Measurements from ENCODE around the gene ZC3H18.

Gene ZC3H18

DNA sequence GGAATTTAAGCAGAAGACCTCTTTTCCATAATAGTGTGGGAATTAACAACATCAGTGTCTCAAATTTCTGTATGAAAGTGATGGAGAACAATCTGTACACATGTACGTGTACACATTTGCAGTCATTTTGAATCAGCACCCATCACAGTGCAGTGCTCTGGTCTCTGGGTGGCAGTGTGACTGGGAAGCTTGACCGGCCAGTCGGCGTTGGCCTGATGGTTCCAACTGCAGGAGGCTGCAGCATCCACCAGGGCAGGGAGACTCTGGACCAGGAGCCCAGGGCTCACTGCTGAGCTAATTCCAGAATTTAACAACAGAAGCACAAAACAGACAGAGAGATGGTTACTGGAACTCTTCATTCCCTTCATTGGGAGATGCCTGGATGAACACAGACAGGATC lies 17.9 kb downstream of the ZC3H18 start:
- CTCF ChIA-PET = interaction anchor here (1.6 kb wide), 1 partner anchor 17 kb away, joined by 3 read pairs; no protein-coding TSS in a partner anchor
- no peak overlapping the region for H3K4me3 ChIP-seq (ENCODE audit: low read depth, low read length)
- no peak for DNase-seq (ENCODE audit: low read depth, low spot score)
- TF ChIP-seq, protein P1, sequence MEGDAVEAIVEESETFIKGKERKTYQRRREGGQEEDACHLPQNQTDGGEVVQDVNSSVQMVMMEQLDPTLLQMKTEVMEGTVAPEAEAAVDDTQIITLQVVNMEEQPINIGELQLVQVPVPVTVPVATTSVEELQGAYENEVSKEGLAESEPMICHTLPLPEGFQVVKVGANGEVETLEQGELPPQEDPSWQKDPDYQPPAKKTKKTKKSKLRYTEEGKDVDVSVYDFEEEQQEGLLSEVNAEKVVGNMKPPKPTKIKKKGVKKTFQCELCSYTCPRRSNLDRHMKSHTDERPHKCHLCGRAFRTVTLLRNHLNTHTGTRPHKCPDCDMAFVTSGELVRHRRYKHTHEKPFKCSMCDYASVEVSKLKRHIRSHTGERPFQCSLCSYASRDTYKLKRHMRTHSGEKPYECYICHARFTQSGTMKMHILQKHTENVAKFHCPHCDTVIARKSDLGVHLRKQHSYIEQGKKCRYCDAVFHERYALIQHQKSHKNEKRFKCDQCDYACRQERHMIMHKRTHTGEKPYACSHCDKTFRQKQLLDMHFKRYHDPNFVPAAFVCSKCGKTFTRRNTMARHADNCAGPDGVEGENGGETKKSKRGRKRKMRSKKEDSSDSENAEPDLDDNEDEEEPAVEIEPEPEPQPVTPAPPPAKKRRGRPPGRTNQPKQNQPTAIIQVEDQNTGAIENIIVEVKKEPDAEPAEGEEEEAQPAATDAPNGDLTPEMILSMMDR (IDR thresholded peaks at IDR 0.05; ENCODE audit: insufficient read depth, low read length, missing control alignments) = no peak
- POLR2A ChIA-PET = no interaction called here

DNA sequence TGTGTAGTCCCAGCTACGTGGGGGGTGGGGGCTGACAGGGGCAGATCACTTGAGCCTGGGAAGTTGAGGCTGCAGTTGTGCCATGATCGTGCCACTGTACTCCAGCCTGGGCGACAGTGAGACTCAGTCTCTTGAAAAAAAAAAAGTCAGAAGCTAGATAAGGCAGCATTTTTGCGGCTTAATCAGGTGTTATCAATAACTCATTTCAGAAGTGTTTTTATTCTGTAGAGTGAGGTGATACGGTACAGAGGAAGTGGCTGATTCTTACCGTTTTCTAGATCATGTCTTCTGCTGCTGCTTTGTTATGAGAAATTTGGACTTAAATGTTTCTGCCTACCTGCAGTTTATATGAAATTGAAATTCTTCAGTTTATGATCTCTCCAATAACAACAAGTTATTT lies 18.6 kb downstream of the ZC3H18 start:
- DNase-seq (ENCODE audit: low read depth, low spot score) = no peak
- H3K4me3 ChIP-seq (ENCODE audit: low read depth, low read length) = no peak overlapping the region
- TF ChIP-seq, protein P1 (IDR thresholded peaks at IDR 0.05; ENCODE audit: insufficient read depth, low read length, missing control alignments) = no peak
- CTCF ChIA-PET = interaction anchor here (1.6 kb wide), 1 partner anchor 18 kb away, joined by 3 read pairs; no protein-coding TSS in a partner anchor
- POLR2A ChIA-PET = no interaction called here

DNA sequence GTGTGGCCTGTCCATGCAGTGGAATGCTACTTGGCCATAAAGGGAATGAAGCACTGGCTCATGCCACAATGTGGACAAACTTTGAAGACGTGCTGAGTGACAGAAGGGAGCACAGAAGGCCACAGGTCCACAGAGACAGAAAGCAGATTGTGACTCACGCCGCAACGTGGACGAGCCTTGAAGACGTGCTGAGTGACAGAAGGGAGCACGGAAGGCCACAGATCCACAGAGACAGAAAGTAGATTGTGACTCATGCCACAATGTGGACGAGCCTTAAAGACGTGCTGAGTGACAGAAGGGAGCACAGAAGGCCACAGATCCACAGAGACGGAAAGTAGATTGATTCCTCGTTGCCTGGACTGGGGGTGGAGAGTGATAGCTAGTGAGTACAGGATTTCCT lies 19.2 kb downstream of the ZC3H18 start:
- TF ChIP-seq, protein P1 (IDR thresholded peaks at IDR 0.05; ENCODE audit: insufficient read depth, low read length, missing control alignments) = no peak
- ChIA-PET CTCF (no interaction called here), POLR2A (no interaction called here)
- DNase-seq (ENCODE audit: low read depth, low spot score) = no peak
- no peak overlapping the region for H3K4me3 ChIP-seq (ENCODE audit: low read depth, low read length)

DNA sequence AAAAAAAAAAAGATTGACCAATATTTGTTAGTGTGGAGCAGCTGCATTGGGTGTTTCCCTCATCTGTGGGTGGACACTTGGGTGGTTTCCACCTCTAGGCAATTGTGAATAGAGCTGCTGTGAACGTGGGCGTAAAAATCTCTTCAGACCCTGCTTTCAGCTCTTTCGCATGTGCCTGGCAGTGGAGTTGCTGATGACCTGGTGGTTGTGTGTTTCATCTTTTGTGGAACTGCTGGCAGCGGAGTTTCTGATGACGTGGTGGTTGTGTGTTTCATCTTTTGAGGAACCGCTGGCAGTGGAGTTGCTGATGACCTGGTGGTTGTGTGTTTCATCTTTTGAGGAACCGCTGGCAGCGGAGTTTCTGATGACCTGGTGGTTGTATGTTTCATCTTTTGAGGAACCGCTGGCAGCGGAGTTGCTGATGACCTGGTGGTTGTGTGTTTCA lies 21.4 kb downstream of the ZC3H18 start:
- TF ChIP-seq, protein P1 (IDR thresholded peaks at IDR 0.05; ENCODE audit: insufficient read depth, low read length, missing control alignments) = no peak
- POLR2A ChIA-PET = no interaction called here
- no peak overlapping the region for H3K4me3 ChIP-seq (ENCODE audit: low read depth, low read length)
- no peak for DNase-seq (ENCODE audit: low read depth, low spot score)
- CTCF ChIA-PET = no interaction called here

DNA sequence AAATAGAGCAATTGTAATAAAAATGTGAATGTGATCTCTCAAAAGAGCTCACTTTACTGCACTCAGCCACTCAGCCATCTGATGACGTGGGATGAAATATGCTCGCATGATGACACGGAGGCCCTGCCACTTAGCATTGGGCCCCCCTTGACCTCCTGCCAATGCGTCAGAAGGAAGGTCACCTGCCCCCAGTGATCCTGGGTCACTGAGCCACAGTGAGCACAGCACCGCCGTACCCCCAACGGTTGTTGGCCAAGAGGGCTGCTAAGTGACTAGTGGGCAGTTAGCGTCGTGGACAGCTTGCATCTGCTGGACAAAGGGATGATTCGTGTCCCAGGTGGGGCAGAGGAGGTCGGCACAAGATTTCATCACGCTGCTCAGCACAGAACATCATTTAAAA lies 22.9 kb downstream of the ZC3H18 start:
- ChIA-PET CTCF (interaction anchor here (0.8 to 0.9 kb wide), 2 partner anchors 9 to 23 kb away, joined by 3 read pairs; partner anchors contain the start of gene ZC3H18), POLR2A (no interaction called here)
- H3K4me3 ChIP-seq (ENCODE audit: low read depth, low read length) = no peak overlapping the region
- TF ChIP-seq, protein P1 (IDR thresholded peaks at IDR 0.05; ENCODE audit: insufficient read depth, low read length, missing control alignments) = no peak
- no peak for DNase-seq (ENCODE audit: low read depth, low spot score)

DNA sequence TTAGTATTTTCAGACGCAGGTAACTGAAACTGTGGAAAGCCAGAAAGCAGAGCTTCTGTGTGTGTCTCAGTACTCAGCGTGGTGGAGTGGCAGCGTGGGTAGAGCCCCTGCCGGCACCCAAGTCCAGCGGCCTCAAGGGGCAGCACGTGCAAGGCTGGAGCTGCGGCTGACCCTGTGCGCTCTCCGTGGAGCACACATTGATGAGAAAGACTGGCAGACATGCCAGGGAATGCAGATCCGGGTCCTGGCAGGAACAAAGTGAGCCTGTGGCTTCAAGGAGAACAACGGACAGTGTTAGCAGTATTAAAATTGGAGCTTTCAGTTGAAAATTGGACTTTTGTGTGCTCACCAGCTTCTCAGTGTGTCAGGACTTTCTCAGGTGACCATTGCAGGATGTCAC lies 23.3 kb downstream of the ZC3H18 start:
- ChIA-PET POLR2A (no interaction called here), CTCF (interaction anchor here (0.9 kb wide), 1 partner anchor 9 kb away, joined by 3 read pairs; no protein-coding TSS in a partner anchor)
- no peak for DNase-seq (ENCODE audit: low read depth, low spot score)
- no peak overlapping the region for H3K4me3 ChIP-seq (ENCODE audit: low read depth, low read length)
- TF ChIP-seq, protein P1 (IDR thresholded peaks at IDR 0.05; ENCODE audit: insufficient read depth, low read length, missing control alignments) = no peak

All from AG04449 (cell line).